IMR-90 (cell line): ENCODE data around the gene ARHGAP45.

Experiments used
- CEBPB ChIP-seq: IDR thresholded peaks from 2 replicates; pipeline ENCODE4 v1.6.1; 2012; ENCODE audit warnings: low read depth, low read length, improper control_type of control experiment
- CHD1 ChIP-seq: IDR thresholded peaks from 2 replicates; pipeline ENCODE4 v1.6.1; 2012; ENCODE audit warnings: low read depth, low read length, improper control_type of control experiment
- CTCF ChIP-seq: conservative IDR thresholded peaks from 2 replicates; pipeline ENCODE4 v1.5.1; 2012; ENCODE audit warnings: mild to moderate bottlenecking, low read depth, low read length, improper control_type of control experiment
- FOS ChIP-seq: fragments of 150-350 bp; IDR thresholded peaks from 2 replicates; pipeline ENCODE4 v1.6.1; 2016; ENCODE audit warnings: low read depth, low read length
- POLR2A ChIP-seq: IDR thresholded peaks from 2 replicates; pipeline ENCODE4 v1.6.1; 2012; ENCODE audit warnings: mild to moderate bottlenecking, low read depth, low read length
- RAD21 ChIP-seq: IDR thresholded peaks from 2 replicates; pipeline ENCODE4 v1.6.1; 2012; ENCODE audit warnings: low read length, improper control_type of control experiment
- SMC3 ChIP-seq: fragments of 150-350 bp; IDR thresholded peaks from 2 replicates; pipeline ENCODE4 v1.6.1; 2016; ENCODE audit warnings: low read depth, mild to moderate bottlenecking, antibody characterized with exemption, low read length, moderate library complexity
- USF2 ChIP-seq: fragments of 150-350 bp; IDR thresholded peaks from 2 replicates; pipeline ENCODE4 v1.6.1; 2017; ENCODE audit warnings: mild to moderate bottlenecking, antibody characterized with exemption, low read length, low read depth

- TF ChIP-seq SMC3, result no peak
- no peak for TF ChIP-seq RAD21
- no peak for TF ChIP-seq CTCF
- no peak for TF ChIP-seq POLR2A
- no peak for TF ChIP-seq CHD1
- no peak for TF ChIP-seq CEBPB
- TF ChIP-seq FOS, result no peak
- no peak for TF ChIP-seq USF2
These were observed 64.1 kb downstream of the ARHGAP45 start for GRCh38 chr19:1130771-1131717.
